ENCODE data around the gene KIF3C.

GRCh38 chr2:25980951-25981350 lies 1.3 kb downstream of the KIF3C start:
- no peak for TF ChIP-seq ZNF274 (IDR thresholded peaks at IDR 0.05; ENCODE audit: low read depth, low read length)
- TF ChIP-seq YY1 (IDR thresholded peaks at IDR 0.05; ENCODE audit: insufficient read depth, insufficient read length) = no peak
- no peak for TF ChIP-seq SUZ12 (IDR thresholded peaks at IDR 0.05; ENCODE audit: extremely low read depth, insufficient read depth, insufficient read length)

Data from NT2/D1 (cell line).